PC-3 (cell line): ENCODE measurements around the gene SCG2. TPM values are rescaled to one million over a fixed set of nuclear protein-coding genes. Genes with fewer than 3 reads are reported as not detected.

Experiments
- ATAC-seq: fragments of 200-7000 bp; cut with Tn5 transposase; 2 replicates; pipeline ENCODE4 v1.9.1; 2020; ENCODE audit warnings: mild to moderate bottlenecking, moderate library complexity
- BruUV-seq: library from RNA; stranded (reverse); fragments of 400-500 nt; replicated peaks from 2 replicates; lab custom pipeline; 2021; lab: Mats Ljungman, UMichigan
- CTCF ChIA-PET: fragments of 300-600 bp; sonication (Branson Sonifier 250); formaldehyde crosslinking; loops from one replicate; lab custom pipeline; 2022; ENCODE audit warnings: antibody characterized with exemption; lab: Charles Lee
- POLR2A ChIA-PET: fragments of 300-600 bp; sonication (Branson Sonifier 250); formaldehyde crosslinking; loops from one replicate; lab custom pipeline; 2022; ENCODE audit warnings: antibody characterized with exemption; ENCODE audit not compliant: unreplicated experiment; lab: Charles Lee
- DNase-seq: peaks from one replicate; pipeline ENCODE4 v3.0.0-alpha.2; 2015
- H2AFZ ChIP-seq: fragments of 300-600 bp; sonication (generic); 2 replicates; pipeline ENCODE4 v1.6.0; 2016; ENCODE audit warnings: antibody characterized with exemption, low read length
- H3F3A ChIP-seq: fragments of 300-600 bp; sonication (generic); one replicate; pipeline ENCODE4 v1.6.0; 2017; ENCODE audit warnings: antibody characterized with exemption, low read length, control low read depth, mild to moderate bottlenecking; ENCODE audit not compliant: unreplicated experiment
- H3K27ac ChIP-seq: fragments of 300-600 bp; sonication (generic); 2 replicates; pipeline ENCODE4 v1.5.1; 2016; ENCODE audit warnings: mild to moderate bottlenecking, low read length
- H3K27me3 ChIP-seq: fragments of 300-600 bp; sonication (generic); 2 replicates; pipeline ENCODE4 v1.6.1; 2016; ENCODE audit warnings: low read length, mixed read lengths
- H3K36me3 ChIP-seq: fragments of 300-600 bp; sonication (generic); 2 replicates; pipeline ENCODE4 v1.6.1; 2016; ENCODE audit warnings: low read depth, mixed run types, low read length, mixed read lengths
- H3K4me1 ChIP-seq: fragments of 300-600 bp; sonication (generic); 2 replicates; pipeline ENCODE4 v1.5.1; 2016; ENCODE audit warnings: low read length; ENCODE audit not compliant: insufficient read depth
- H3K4me2 ChIP-seq: fragments of 300-600 bp; sonication (generic); 2 replicates; pipeline ENCODE4 v1.6.0; 2016; ENCODE audit warnings: low read length
- H3K4me3 ChIP-seq: fragments of 300-600 bp; sonication (generic); 2 replicates; pipeline ENCODE4 v1.5.1; 2016; ENCODE audit warnings: mild to moderate bottlenecking, low read length, mixed read lengths
- H3K79me2 ChIP-seq: fragments of 300-600 bp; sonication (generic); 2 replicates; pipeline ENCODE4 v1.6.1; 2017; ENCODE audit warnings: low read length, mixed read lengths
- H3K9ac ChIP-seq: fragments of 300-600 bp; sonication (generic); 2 replicates; pipeline ENCODE4 v1.6.0; 2016; ENCODE audit warnings: mild to moderate bottlenecking, low read length
- H3K9me2 ChIP-seq: fragments of 300-600 bp; sonication (generic); replicated peaks from 2 replicates; pipeline ENCODE4 v1.6.1; 2016; ENCODE audit warnings: mixed run types, low read length, mixed read lengths
- H3K9me3 ChIP-seq: fragments of 300-600 bp; sonication (generic); 2 replicates; pipeline ENCODE4 v1.6.1; 2016; ENCODE audit warnings: low read length, mixed read lengths
- H4K20me1 ChIP-seq: fragments of 300-600 bp; sonication (generic); 2 replicates; pipeline ENCODE4 v1.6.1; 2016; ENCODE audit warnings: low read length, mixed read lengths
- CTCF ChIP-seq: fragments of 300-600 bp; sonication (generic); conservative IDR thresholded peaks from 2 replicates; pipeline ENCODE4 v1.5.1; 2017; ENCODE audit warnings: antibody characterized with exemption, low read depth, mild to moderate bottlenecking, low read length
- EZH2 ChIP-seq: fragments of 300-600 bp; sonication (generic); IDR thresholded peaks from one replicate; pipeline ENCODE4 v1.6.1; 2017; ENCODE audit warnings: antibody characterized with exemption, mild to moderate bottlenecking, low read length; ENCODE audit not compliant: unreplicated experiment
- EZH2phosphoT487 ChIP-seq: fragments of 300-600 bp; sonication (generic); IDR thresholded peaks from 2 replicates; pipeline ENCODE4 v1.6.1; 2018; ENCODE audit warnings: mild to moderate bottlenecking, antibody characterized with exemption, low read length, borderline replicate concordance
- intact Hi-C: fragments of 100-400 bp; cut with micrococcal nuclease; formaldehyde crosslinking; loops from 2 replicates; pipeline ENCODE4 v1.9.0; 2023
- total RNA-seq: library from RNA; depleted of rRNA; stranded (reverse); fragments of >200 nt; gene quantifications from 2 replicates; pipeline ENCODE4 v1.2.3, GENCODE V29; 2014

Gene SCG2
- total RNA-seq, 1 experiment from 2014 or later = 0.51 TPM

GRCh38 chr2:223614534-223614933, 12.4 kb upstream of the SCG2 start:
- TF ChIP-seq CTCF = no peak
- no peak for TF ChIP-seq EZH2
- no peak for TF ChIP-seq EZH2phosphoT487
- no peaks in the 10 kb centered on the region for H3K79me2 ChIP-seq
- POLR2A ChIA-PET = no interaction called here
- no peaks in the 10 kb centered on the region for H3F3A ChIP-seq
- peaks cover 15% of the 10 kb centered on the region for H3K4me1 ChIP-seq
- no peak overlapping the region for H3K27ac ChIP-seq
- no peak overlapping the region for H3K4me3 ChIP-seq
- DNase-seq (no peak), ATAC-seq (no peak)
- H2AFZ ChIP-seq = no peak overlapping the region
- H3K9me3 ChIP-seq = no peaks in the 10 kb centered on the region
- no peak overlapping the region for H3K9ac ChIP-seq
- no TSS peak for BruUV-seq
- H3K4me2 ChIP-seq = no peak overlapping the region
- H4K20me1 ChIP-seq = no peaks in the 10 kb centered on the region
- H3K36me3 ChIP-seq = no peaks in the 10 kb centered on the region
- H3K27me3 ChIP-seq = no peaks in the 10 kb centered on the region
- H3K9me2 ChIP-seq = no peaks in the 10 kb centered on the region
- CTCF ChIA-PET = no interaction called here
- intact Hi-C loops = loop anchor here (10.0 kb wide), 1 partner anchor 180 kb away; no protein-coding TSS in a partner anchor

GRCh38 chr2:223613017-223613950, 11.1 kb upstream of the SCG2 start:
- Histone ChIP-seq H3K9me2 (no peaks in the 10 kb centered on the region), H3K9me3 (no peaks in the 10 kb centered on the region), H4K20me1 (no peaks in the 10 kb centered on the region), H3K27ac (peak overlapping the region; percentile 60), H3K9ac (peak overlapping the region; percentile 41; the same call in 1 of the 2 replicates), H3K4me3 (peak overlapping the region; percentile 63), H3K36me3 (no peaks in the 10 kb centered on the region), H3K4me1 (peaks cover 10% of the 10 kb centered on the region), H2AFZ (peak overlapping the region; percentile 93), H3K27me3 (no peaks in the 10 kb centered on the region), H3K4me2 (peak overlapping the region; percentile 92), H3F3A (no peaks in the 10 kb centered on the region), H3K79me2 (no peaks in the 10 kb centered on the region)
- intact Hi-C loops = loop anchor here (10.0 kb wide), 1 partner anchor 182 kb away; no protein-coding TSS in a partner anchor
- ATAC-seq (peak; percentile 100), DNase-seq (peak; percentile 91)
- TF ChIP-seq EZH2 (no peak), EZH2phosphoT487 (no peak), CTCF (no peak)
- ChIA-PET POLR2A (no interaction called here), CTCF (no interaction called here)
- no TSS peak for BruUV-seq
